ENCODE data around the gene ADAMTS9. TPM values are rescaled to one million over a fixed set of nuclear protein-coding genes. Genes with fewer than 3 reads are reported as not detected.

ADAMTS9 gene
- total and polyA plus RNA-seq, 9 of the 15 experiments (the other 6 are each of a cell fraction or from before 2014, with no cell fraction given): 0.05 to 0.32 (median 0.13) TPM; not detected in 2

DNA sequence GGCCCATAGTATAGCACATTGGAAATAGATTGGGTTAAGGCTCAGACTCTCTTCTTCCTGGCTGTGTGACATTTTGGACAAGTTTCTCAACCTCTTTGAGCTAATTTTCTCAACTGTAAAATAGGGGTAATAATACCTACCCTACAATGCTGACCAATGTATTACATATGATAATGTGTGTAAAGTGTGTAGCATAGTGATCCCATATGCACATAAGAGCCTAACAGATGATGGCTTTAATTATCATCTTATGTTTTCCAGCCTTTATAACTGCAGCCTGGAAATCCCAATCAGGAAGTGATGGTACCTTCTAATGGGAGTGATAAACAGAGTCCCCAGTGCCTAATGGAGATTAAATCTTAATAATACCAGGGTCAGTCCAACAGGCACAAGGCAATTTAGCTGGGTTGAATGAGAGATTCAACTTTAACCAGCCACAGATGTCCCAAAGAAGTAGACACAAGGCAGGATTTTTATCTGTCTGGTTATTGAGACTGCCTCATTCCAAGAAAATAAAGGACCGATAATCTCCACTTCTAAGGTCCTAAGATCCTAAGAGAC is 12.0 kb downstream of the ADAMTS9 start (continued):
- TF ChIP-seq SRSF7 (optimal IDR thresholded peaks at IDR 0.05; ENCODE audit: low read depth, low read length): no peak
- TF ChIP-seq, protein P1, sequence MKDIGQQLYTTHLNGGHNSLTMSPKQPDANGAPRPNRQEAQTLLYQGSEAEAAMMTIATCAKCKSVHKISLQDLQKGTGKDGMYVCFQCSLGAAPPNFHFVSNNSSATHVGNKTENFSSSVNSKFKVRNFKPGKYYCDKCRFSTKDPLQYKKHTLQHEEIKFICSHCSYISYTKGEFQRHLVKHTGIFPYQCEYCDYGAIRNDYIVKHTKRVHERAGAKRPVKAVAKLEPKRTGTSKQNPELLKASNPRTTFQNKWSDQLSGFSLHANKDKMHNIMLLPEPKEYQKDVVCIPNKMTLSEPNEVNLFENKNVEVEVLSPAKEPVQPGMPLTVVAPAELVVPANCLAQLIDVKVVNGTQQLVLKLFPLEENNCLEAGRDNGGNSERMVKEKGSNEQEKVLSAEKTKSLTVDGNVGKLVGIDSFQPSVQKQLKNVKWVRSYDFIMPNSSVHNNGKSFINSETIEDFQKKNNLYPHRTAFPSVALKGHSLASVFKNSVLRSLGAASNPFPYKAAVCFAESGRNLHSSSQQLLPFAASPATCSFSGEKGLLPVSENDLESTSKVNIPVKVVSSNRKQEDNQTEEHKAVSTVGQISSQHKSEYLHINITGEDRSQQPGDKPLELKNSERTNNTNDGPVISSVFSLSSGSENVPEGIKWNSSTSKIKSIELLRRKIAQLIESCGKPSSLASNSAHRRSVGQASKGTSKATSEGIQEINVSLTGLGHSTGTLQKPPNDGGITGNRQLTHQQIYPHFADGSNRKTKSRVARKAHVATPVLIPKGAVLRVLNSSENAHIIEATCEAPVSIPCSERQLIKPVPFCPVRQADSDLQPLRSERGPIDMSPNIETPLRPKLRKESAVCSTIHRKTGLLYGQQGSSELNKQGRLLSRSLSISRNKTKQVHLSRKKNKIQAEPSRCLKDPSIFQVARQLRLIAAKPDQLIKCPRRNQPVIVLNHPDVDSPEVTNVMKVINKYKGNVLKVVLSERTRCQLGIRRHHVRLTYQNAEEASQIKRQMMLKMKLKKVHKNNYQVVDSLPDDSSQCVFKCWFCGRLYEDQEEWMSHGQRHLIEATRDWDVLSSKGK (CRISPR knock-in tag; IDR thresholded peaks at IDR 0.05): no peak
- TF ChIP-seq NFATC3 (IDR thresholded peaks at IDR 0.05): no peak
- no peak for TF ChIP-seq CREBBP (IDR thresholded peaks at IDR 0.05; ENCODE audit: low read depth, low read length)
- TF ChIP-seq ZNF347 (CRISPR knock-in tag; IDR thresholded peaks at IDR 0.05; ENCODE audit: low read depth): no peak
- TF ChIP-seq, protein P2, sequence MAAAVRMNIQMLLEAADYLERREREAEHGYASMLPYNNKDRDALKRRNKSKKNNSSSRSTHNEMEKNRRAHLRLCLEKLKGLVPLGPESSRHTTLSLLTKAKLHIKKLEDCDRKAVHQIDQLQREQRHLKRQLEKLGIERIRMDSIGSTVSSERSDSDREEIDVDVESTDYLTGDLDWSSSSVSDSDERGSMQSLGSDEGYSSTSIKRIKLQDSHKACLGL (CRISPR knock-in tag; IDR thresholded peaks at IDR 0.05; ENCODE audit: borderline replicate concordance, poor library complexity, severe bottlenecking): no peak
- TF ChIP-seq PTTG1 (tag; IDR thresholded peaks at IDR 0.05; ENCODE audit: low read depth): no peak
- no peak for TF ChIP-seq ZNF134 (CRISPR knock-in tag; conservative IDR thresholded peaks at IDR 0.05)
- TF ChIP-seq PHTF2 (CRISPR knock-in tag; IDR thresholded peaks at IDR 0.05): no peak
- TF ChIP-seq, protein P3, sequence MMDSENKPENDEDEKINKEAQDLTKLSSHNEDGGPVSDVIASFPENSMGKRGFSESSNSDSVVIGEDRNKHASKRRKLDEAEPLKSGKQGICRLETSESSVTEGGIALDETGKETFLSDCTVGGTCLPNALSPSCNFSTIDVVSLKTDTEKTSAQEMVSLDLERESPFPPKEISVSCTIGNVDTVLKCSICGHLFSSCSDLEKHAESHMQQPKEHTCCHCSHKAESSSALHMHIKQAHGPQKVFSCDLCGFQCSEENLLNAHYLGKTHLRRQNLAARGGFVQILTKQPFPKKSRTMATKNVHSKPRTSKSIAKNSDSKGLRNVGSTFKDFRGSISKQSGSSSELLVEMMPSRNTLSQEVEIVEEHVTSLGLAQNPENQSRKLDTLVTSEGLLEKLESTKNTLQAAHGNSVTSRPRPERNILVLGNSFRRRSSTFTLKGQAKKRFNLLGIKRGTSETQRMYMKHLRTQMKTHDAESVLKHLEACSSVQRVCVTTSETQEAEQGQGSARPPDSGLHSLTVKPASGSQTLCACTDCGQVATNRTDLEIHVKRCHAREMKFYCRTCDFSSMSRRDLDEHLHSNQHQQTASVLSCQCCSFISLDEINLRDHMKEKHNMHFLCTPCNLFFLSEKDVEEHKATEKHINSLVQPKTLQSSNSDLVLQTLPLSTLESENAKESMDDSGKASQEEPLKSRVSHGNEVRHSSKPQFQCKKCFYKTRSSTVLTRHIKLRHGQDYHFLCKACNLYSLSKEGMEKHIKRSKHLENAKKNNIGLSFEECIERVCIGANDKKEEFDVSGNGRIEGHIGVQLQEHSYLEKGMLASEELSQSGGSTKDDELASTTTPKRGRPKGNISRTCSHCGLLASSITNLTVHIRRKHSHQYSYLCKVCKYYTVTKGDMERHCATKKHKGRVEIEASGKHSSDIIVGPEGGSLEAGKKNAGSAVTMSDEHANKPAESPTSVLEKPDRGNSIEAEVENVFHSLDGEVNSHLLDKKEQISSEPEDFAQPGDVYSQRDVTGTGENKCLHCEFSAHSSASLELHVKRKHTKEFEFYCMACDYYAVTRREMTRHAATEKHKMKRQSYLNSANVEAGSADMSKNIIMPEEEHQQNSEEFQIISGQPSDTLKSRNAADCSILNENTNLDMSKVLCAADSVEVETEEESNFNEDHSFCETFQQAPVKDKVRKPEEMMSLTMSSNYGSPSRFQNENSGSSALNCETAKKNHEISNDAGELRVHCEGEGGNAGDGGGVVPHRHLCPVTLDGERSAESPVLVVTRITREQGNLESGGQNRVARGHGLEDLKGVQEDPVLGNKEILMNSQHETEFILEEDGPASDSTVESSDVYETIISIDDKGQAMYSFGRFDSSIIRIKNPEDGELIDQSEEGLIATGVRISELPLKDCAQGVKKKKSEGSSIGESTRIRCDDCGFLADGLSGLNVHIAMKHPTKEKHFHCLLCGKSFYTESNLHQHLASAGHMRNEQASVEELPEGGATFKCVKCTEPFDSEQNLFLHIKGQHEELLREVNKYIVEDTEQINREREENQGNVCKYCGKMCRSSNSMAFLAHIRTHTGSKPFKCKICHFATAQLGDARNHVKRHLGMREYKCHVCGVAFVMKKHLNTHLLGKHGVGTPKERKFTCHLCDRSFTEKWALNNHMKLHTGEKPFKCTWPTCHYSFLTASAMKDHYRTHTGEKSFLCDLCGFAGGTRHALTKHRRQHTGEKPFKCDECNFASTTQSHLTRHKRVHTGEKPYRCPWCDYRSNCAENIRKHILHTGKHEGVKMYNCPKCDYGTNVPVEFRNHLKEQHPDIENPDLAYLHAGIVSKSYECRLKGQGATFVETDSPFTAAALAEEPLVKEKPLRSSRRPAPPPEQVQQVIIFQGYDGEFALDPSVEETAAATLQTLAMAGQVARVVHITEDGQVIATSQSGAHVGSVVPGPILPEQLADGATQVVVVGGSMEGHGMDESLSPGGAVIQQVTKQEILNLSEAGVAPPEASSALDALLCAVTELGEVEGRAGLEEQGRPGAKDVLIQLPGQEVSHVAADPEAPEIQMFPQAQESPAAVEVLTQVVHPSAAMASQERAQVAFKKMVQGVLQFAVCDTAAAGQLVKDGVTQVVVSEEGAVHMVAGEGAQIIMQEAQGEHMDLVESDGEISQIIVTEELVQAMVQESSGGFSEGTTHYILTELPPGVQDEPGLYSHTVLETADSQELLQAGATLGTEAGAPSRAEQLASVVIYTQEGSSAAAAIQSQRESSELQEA (IDR thresholded peaks at IDR 0.05; ENCODE audit: low read depth): no peak

Data from K562 (cell line).